Liver (tissue), 3 donors: Measurements from ENCODE around the gene TTC7B.

Source experiments
- CTCF ChIP-seq: fragments of 150-350 bp; IDR thresholded peaks from 2 replicates; pipeline ENCODE4 v1.5.1; 2017; ENCODE audit warnings: improper control_type of control experiment, low read depth, low read length; ENCODE audit not compliant: missing input control
- EGR1 ChIP-seq, 2 donors: IDR thresholded peaks; 2 replicates each; pipeline ENCODE4 v1.6.1; 2016 to 2018; ENCODE audit warnings: antibody characterized with exemption in 2 of 2, low read depth in 2 of 2
- JUND ChIP-seq, 2 donors: IDR thresholded peaks; 2 replicates each; pipeline ENCODE4 v1.6.1; 2016; ENCODE audit warnings: antibody characterized with exemption in 2 of 2
- REST ChIP-seq: IDR thresholded peaks from 2 replicates; pipeline ENCODE4 v1.6.1; 2016; ENCODE audit warnings: antibody characterized with exemption, mild to moderate bottlenecking
- TAF1 ChIP-seq: conservative IDR thresholded peaks from 2 replicates; pipeline ENCODE4 v1.6.1; 2016; ENCODE audit warnings: antibody characterized with exemption, mild to moderate bottlenecking
- ZBTB33 ChIP-seq: IDR thresholded peaks from 2 replicates; pipeline ENCODE4 v1.6.1; 2016; ENCODE audit warnings: antibody characterized with exemption
- donor health status: healthy.
- donor health status: healthy.

DNA sequence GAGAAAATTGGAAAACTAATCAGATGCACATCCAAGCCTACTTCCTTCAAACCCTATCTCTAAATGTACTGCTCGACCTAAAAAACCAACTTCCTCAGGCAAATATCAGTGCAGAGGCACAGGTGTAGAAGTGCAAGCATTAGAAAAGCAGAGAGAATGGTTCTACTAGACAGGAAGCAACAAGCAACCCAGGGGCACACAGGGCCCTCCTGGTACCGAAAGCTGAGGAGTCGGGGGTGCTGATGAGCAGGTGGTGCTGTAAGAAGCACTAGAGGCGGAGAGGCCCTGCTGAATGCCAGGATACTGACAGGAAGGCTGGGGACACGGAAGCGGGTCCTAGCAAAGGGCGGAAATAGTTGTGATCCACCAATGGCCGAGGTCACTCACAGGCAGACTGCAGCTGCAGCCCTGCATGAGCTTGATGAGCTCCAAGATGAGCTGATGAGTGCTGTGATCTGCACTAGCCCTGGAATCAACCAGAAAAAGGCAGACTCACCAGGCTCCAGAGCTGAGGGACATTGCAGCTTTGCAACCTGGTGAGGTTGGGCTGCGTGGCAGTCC is 85.9 kb downstream of the TTC7B start:
- TF ChIP-seq JUND (IDR thresholded peaks at IDR 0.05) (no peak), CTCF (no peak), REST (no peak), ZBTB33 (no peak), EGR1 (IDR thresholded peaks at IDR 0.05; ENCODE audit: low read depth in 2 of 2) (no peak), TAF1 (no peak)
